GM06990 (cell line): ENCODE measurements around the gene PSD2.

Experiments
- DNase-seq: peaks from one replicate; pipeline ENCODE4 v3.0.0-alpha.2; 2011; ENCODE audit not compliant: insufficient read length; ENCODE audit errors: extremely low read depth
- H3K27me3 ChIP-seq: replicated peaks from 2 replicates; pipeline ENCODE4 v1.6.0; 2011; ENCODE audit warnings: low read length; ENCODE audit not compliant: control insufficient read depth, insufficient read depth
- H3K36me3 ChIP-seq: 2 replicates; pipeline ENCODE4 v1.5.1; 2011; ENCODE audit warnings: low read length; ENCODE audit not compliant: control insufficient read depth, insufficient read depth
- H3K4me3 ChIP-seq: replicated peaks from 2 replicates; pipeline ENCODE4 v1.5.1; 2011; ENCODE audit warnings: low read depth, mild to moderate bottlenecking, control low read depth, low read length
- CTCF ChIP-seq: IDR thresholded peaks from 2 replicates; pipeline ENCODE4 v1.5.1; 2011; ENCODE audit warnings: low read length, control low read depth, mild to moderate bottlenecking, inconsistent platforms; ENCODE audit not compliant: insufficient read depth, poor library complexity, severe bottlenecking

PSD2 gene

GRCh38 chr5:139855451-139855850, 59.8 kb downstream of the PSD2 start:
- no peak for TF ChIP-seq CTCF
- no peaks in the 10 kb centered on the region; the same call in 1 of the 2 replicates for H3K27me3 ChIP-seq
- no peak for DNase-seq
- H3K36me3 ChIP-seq: no peaks in the 10 kb centered on the region; the same call in none of the 2 replicates
- H3K4me3 ChIP-seq: no peak overlapping the region

GRCh38 chr5:139855946-139856540, 60.4 kb downstream of the PSD2 start:
- no peak for TF ChIP-seq CTCF
- Histone ChIP-seq H3K27me3 (no peaks in the 10 kb centered on the region; the same call in 1 of the 2 replicates), H3K4me3 (no peak overlapping the region), H3K36me3 (no peaks in the 10 kb centered on the region; the same call in 1 of the 2 replicates)
- no peak for DNase-seq

- Histone ChIP-seq H3K4me3 (no peak overlapping the region), H3K36me3 (no peaks in the 10 kb centered on the region; the same call in 1 of the 2 replicates), H3K27me3 (no peaks in the 10 kb centered on the region; the same call in 1 of the 2 replicates)
- DNase-seq: no peak
- TF ChIP-seq CTCF: no peak
Measured at GRCh38 chr5:139856714-139857113, 61.1 kb downstream of the PSD2 start.

GRCh38 chr5:139859013-139859412, 63.4 kb downstream of the PSD2 start:
- Histone ChIP-seq H3K27me3 (no peaks in the 10 kb centered on the region; the same call in 1 of the 2 replicates), H3K36me3 (no peaks in the 10 kb centered on the region), H3K4me3 (no peak overlapping the region)
- no peak for TF ChIP-seq CTCF
- DNase-seq: no peak

GRCh38 chr5:139861021-139861888, 65.6 kb downstream of the PSD2 start:
- no peaks in the 10 kb centered on the region; the same call in 1 of the 2 replicates for H3K27me3 ChIP-seq
- no peak for DNase-seq
- no peaks in the 10 kb centered on the region for H3K36me3 ChIP-seq
- TF ChIP-seq CTCF: no peak
- no peak overlapping the region for H3K4me3 ChIP-seq
